Measurements from ENCODE around the gene CNTLN.
"Not testable (repeated sequence)": the region's sequence is repeated elsewhere in the genome, so short reads cannot be mapped to it uniquely, and the experiment has no call there.

DNA sequence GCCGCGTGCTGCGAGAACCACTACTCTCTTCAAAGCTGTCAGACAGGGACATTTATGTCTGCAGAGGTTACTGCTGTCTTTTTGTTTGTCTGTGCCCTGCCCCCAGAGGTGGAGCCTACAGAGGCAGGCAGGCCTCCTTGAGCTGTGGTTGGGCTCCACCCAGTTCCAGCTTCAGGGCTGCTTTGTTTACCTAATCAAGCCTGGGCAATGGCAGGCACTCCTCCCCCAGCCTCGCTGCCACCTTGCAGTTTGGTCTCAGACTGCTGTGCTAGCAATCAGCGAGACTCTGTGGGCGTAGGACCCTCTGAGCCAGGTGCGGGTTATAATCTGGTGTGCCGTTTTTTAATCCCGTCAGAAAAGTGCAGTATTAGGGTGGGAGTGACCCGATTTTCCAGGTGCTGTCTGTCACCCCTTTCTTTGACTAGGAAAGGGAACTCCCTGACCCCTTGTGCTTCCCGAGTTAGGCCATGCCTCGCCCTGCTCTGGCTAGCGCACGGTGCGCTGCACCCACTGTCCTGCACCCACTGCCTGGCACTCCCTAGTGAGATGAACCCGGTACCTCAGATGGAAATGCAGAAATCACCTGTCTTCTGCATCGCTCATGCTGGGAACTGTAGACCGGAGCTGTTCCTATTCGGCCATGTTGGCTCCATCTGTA lies 133.8 kb downstream of the CNTLN start:
- TF ChIP-seq CTCF (IDR thresholded peaks at IDR 0.05; ENCODE audit: poor library complexity); EZH2 (IDR thresholded peaks at IDR 0.05; ENCODE audit: borderline replicate concordance): not testable (repeated sequence)

All from hepatocyte (in vitro differentiated cells).